CD4-positive, alpha-beta T cell treated with Interleukin-6 for 4 hours (primary cell): ENCODE measurements around the gene ZFAND6.

ENCODE experiments used
- DNase-seq: peaks from one replicate; pipeline ENCODE4 v3.0.0-alpha.2; 2020; ENCODE audit warnings: mixed read lengths

Gene ZFAND6

DNA sequence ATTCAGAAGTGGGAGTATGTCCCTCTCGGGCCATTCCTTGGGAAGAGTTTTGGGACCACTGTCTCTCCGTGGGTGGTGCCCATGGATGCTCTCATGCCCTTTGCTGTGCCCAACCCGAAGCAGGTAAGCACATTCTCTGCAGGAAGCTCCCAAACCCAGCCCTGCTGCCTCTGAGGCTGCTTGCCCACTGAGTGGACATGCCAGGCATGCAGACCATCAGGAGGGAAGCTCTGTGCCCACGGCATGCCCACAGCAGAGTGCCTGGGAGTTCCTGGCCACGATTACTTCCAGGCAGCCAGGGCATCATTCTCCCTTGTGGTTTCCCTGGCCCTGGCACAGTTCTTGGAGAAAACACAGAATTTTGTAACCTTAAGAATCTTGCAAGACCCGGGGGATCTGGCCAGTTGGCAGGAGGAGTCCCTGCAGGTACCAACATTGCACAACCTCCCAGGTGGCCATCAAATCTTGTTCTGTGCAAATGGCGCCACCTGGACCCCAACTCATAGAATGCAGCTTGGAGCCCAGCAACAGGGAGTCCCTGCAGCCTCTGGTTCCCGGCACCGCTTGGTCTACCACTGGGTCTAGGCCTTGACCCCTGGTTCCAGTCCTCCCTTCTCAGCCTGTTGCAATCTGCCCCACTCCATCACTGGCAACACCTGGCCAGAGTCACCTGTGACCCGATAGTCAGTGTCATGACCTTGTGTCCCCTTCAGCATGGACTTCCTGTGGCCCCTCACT, 113.7 kb downstream of the ZFAND6 start:
- peak; percentile 75 for DNase-seq

DNA sequence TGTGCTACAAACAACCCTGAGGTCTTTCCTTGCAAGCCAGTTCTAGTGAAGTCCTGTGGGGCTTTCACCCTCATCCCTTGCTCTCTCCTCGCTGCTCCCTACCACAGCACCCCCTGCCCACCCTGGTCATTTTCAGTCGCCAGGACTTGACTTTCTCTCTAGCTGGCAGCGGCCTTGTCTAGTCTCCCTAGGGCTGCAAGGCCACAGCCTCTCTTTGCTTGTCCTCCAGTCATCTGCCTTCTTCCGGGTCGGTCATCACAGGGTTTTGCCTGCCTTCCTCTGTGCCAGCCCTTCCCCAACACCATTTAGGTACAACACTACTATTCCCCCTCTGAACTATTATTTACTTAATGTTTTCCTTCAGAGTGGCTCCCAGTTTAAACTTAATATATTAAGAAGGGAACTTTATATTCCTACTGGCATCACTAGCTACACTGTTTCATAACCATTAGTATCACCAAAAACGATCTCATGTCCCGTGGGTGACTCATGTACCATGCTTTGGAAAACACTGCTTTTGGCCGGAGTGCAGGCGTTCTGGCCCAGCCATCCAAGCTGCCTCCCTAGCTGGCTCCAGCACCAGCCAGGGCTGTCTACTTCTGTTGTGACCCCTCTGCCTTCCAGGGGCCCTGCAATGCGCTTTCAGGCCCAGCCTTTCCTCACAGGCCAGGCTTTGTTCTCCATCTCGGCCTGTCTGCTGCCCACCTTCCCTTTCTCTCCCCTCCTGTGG, 114.7 kb downstream of the ZFAND6 start:
- no peak for DNase-seq

DNA sequence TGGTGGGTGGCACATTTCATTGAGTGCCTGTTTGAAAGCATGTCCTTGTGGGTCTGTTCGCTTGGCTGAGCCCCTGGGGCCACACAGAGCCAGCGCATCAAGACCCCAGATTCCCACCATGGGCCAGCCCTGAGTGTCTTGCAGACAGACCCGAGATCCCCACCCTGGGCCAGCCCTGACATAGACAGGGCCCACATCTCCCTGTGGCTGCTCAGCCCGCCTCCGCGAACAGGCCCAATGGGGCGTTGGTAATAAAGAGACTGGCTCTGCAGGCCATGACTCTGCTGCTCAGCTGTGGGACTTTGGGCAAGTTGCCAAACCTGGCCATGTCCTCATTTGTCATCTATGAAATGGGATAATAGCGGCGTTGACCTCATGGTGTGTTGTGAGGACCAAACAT, 116.0 kb downstream of the ZFAND6 start:
- DNase-seq, result no peak

DNA sequence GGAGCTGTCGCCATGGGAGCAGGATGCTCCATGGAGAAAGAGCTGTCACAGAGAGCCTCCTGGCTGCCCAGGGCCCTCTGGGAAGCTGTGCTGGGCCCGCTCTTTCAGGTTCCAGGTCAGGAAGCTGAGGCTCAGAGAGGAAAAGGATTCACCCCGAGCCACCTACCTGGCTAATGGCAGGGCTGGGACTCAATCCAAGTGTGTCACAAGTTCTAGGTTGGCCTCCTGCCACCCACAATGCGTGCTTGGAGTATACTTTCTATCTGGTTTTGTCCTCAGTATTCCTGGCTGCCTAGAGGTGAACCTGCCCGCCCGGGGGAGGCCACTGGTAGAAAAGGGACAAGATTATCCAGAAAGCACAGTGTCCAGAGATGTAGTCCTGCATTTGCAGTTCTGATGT, 117.0 kb downstream of the ZFAND6 start:
- DNase-seq, result no peak

DNA sequence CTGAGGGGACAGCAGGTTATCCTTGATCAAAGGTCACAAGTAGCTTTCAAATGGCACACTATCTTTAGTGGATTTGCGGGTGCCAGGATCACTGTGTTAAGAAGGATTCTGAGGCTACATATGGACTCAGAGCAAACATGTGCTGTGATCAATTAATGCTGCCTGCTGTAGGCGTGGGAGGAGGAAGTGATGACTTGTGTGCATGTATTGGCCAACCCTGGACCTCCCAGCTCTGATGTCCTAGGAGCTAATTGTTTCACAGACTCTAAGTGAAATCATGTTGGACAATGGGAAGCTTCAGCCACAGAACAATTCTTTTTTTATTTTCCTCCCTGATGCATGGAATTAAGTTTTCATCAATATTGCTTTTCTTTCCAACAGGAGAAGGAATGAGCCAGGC, 117.7 kb downstream of the ZFAND6 start:
- no peak for DNase-seq

DNA sequence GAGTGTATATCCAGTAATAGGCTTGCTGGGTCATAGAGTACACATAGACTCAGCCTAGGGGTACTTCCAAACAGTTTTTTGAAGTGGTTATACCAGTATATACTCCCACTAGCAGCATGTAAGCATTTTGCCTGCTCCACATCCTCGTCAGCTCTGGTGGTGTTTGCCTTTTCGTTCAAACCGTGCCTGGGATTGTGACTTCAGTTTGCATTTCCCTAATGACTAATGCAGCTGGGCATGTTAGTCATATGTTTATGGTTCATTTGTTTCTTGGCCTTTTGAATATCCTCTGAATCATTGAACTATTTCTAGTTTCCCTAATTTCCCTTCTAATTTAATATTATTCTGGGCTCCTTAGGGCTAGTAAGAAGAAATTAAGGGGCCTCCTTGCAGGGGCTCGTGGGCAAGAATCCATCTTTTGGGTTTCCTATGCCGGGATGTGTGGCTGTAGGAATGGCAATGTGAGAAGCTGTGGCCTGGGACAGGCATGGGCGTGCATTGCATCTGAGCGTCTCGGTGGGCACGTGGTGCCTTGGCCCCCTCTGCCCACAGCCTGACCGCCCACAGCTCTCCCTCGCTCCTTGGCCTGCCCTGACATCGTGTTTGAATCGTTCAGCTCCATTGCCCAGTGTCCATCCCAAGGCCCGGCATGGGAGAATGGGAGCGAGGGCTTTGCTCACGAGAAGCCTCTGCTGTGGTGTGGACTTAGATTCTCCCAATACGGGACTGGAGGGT, 119.7 kb downstream of the ZFAND6 start:
- DNase-seq, result no peak

DNA sequence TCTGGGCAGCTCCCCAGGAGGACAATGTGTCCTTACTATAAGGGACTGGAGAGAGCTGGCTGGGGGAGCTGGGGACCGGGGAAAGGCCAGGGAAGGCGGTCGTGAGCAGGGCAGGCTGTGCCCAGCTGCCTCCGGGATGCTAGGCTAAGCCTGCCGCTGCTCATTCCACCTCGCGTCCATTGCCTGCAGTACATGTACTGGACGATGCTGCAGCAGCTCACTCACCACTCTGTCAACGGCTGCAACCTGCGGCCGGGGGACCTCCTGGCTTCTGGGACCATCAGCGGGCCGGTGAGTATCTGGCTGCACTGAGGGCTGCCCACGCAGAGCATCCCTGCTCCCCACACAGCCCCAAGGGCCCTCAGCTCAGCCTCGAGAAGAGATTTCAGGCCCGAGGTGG, 120.5 kb downstream of the ZFAND6 start:
- DNase-seq, result no peak

DNA sequence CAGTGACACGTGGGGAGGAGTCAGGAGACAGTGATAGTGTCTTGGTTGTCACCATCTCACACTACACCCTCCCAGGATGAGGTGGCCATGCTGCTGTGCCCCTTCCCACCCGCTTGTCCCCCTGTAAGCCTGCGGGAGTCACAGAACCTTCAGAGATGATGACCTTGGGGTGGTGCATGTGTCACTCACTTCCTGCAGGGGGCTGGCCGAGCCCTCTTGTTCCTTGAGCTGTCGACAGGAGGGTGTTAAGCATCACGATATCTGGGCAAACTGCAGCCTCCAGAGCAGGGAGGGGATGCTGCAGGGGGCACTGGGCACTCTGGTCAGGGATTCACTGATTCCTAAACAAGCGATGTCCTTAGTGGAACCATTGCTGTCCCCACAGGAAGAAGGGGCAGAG, 121.0 kb downstream of the ZFAND6 start:
- no peak for DNase-seq

DNA sequence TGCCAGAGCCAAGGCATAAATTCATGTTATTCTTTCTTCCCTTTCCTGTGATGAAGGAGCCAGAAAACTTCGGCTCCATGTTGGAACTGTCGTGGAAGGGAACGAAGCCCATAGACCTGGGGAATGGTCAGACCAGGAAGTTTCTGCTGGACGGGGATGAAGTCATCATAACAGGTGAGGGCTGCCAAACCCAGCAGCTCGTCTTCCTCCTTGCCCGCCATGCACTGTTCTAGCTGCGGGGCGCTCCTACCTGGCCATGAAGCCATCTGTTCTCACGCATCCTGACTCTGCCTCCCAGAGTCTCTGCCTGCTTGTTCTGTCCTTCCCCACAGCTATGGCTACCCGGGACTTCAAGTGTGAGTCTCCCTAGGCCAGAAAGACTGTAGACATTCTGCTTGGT, 121.5 kb downstream of the ZFAND6 start:
- no peak for DNase-seq

DNA sequence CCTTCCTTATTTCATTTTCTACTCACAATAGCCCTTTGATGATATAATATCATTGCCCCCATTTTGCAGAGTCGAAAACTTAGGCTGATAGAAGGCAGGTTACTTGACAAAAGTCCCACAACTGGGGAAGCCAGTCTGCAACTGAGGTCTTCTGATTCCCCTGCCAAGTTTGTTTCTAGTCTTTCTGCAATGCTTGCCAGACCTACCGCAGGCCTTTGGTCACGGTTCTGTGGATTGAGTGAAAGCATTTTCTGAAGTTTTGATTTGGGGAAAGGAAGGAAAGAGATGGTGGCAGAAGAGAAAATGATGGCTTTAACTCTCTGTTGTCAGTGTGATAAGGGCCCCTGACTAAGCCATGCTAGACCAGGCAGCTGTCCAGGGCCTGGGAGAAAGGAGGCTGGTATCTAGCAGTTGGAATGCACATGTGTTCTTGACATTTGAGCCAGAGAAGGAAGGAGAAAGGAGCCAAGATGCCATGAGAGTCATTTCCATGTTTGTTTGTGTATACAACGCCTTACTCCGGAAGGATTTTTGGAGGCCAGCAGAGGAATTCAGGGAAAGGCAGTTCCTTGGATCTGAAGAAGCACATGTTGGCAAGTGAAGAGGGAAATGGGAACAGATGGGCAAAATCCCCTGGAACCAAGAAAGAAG, 123.3 kb downstream of the ZFAND6 start:
- no peak for DNase-seq

DNA sequence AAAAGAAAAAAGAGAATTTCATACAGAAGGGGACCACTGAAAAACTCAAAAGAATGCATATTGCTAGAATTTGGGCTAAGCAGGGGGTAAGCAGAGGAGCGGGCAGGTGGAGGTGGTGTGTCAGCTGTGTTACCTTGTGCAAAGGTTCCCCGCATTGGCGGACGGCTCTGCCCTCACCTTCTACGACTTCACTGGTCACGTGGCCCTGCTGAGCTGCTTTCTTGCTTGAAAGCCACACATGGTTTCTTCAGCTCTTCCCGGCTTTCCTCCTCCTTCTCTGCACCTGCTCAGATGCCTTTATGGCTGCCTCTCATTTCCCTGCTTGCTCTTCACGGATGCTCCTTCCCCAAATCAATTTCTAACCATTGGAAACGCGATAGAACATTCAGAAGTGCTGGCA, 123.8 kb downstream of the ZFAND6 start:
- no peak for DNase-seq

DNA sequence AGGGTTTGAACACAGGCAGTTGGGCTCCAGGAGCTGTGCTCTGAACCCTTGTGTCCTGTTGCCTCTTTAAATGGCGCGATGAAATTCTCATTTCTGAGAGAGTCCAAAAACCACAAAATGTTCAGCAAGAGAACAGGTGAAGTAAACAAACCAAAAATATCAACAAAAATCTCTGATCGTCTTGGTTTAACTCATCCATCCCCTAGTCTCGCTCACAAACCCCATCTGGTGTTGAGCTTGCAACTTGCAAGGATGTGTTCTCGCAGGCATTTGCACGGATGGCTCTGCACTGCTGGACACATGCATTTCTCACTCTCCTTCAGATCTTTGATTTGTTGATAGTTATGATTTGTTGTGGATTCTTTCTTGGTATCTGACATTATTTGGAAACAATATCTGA, 124.4 kb downstream of the ZFAND6 start:
- DNase-seq, result no peak

DNA sequence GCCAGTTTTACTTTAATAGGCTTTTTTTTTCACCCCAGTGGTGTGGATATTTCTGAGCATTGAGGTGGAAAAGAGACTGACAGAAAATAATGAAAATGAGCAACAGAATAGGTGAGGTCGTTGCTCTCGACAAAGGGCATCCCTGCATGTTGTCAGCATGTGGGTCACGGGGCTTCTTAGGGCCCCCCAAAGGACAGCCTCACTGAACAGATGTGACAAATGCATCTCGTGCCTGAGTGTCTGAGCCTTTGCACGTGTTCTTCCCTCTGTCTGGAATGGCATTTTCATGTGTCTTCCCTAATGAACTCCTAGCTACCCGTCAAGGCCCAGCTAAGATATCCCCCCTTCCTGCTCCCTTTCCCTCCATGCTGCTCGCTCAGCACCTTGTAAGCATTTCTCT, 125.1 kb downstream of the ZFAND6 start:
- DNase-seq, result no peak

DNA sequence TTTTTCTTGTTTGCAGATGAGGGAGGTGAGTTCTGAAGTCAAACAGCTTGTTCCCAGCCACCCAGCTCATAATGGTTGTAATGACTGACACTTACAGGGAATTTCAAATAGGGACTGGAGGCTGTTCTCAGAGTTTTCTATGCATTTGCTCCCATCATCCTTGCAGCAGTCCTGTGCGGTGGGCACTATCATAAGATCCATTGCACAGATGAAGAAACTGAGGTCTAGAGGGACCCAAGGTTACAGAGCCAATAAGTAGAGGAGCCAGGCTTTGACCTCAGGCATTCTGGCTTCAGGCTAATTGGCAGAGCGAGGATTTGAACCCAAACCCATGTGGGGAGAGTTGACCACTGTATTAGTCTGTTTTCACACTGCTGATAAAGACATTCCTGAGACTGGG, 125.7 kb downstream of the ZFAND6 start:
- no peak for DNase-seq

DNA sequence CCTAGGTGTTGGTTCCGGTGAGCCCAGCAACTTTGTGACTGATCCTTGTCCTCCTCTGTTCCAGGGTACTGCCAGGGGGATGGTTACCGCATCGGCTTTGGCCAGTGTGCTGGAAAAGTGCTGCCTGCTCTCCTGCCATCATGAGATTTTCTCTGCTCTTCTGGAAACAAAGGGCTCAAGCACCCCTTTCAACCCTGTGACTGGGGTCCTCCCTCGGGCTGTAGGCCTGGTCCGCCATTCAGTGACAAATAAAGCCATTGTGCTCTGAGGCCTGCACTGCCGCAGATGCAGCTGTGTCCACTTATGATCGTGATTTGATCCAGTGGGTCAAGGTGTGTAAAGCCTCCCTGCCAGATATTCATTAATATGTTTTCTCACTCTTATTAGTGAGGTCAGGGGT, 126.6 kb downstream of the ZFAND6 start:
- no peak for DNase-seq

DNA sequence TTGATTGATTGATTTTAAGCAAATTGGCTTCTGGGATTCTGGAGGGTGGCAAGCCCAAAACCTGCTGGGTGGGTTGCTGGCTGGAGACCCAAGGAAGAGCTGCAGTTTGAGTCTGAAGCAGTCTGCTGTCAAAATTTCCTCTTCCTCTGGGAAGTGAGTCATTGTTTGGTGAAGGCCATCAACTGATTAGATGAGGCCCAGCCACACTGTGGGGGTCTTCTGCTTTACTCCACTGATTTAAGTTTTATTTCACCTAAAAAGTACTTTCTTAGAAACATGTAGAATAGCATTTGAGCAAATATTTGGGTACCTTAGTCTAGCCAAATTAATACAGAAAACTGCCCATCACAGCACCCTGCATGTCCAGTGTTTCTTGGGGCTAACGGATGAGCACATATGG, 127.1 kb downstream of the ZFAND6 start:
- no peak for DNase-seq
